SK-N-SH treated with all-trans-retinoic acid at 6 μM for 48 hours (cell line): ENCODE results near the gene PTTG1IP2.

ENCODE experiments used
- ATAC-seq: fragments of 200-7000 bp; cut with Tn5 transposase; 3 replicates; pipeline ENCODE4 v1.9.1; 2020; ENCODE audit warnings: mild to moderate bottlenecking, moderate library complexity
- ARNTL ChIP-seq: fragments of 450-650 bp; formaldehyde crosslinking; IDR thresholded peaks from 2 replicates; pipeline ENCODE4 v1.5.0; 2020; ENCODE audit warnings: low read depth, mild to moderate bottlenecking, moderate library complexity, borderline replicate concordance
- BACH2 ChIP-seq: fragments of 250-450 bp; sonication (Bioruptor Pico); IDR thresholded peaks from 2 replicates; pipeline ENCODE4 v1.9.0; 2021; ENCODE audit warnings: mild to moderate bottlenecking, borderline replicate concordance
- CSDC2 ChIP-seq: fragments of 250-450 bp; sonication (Bioruptor Pico); IDR thresholded peaks from 2 replicates; pipeline ENCODE4 v1.5.0; 2020; ENCODE audit warnings: mild to moderate bottlenecking, moderate library complexity
- ESRRG ChIP-seq: fragments of 250-450 bp; sonication (Bioruptor Pico); IDR thresholded peaks from 2 replicates; pipeline ENCODE4 v1.6.1; 2021; ENCODE audit warnings: mild to moderate bottlenecking
- ISL1 ChIP-seq: fragments of 250-450 bp; sonication (Bioruptor Pico); IDR thresholded peaks from 2 replicates; pipeline ENCODE4 v2.1.2; 2022; ENCODE audit warnings: mild to moderate bottlenecking, moderate library complexity
- OSR1 ChIP-seq: fragments of 250-450 bp; sonication (Bioruptor Pico); IDR thresholded peaks from 2 replicates; pipeline ENCODE4 v1.8.0; 2022; ENCODE audit warnings: moderate library complexity, mild to moderate bottlenecking, inconsistent platforms
- PPARA ChIP-seq: fragments of 250-450 bp; sonication (Bioruptor Pico); IDR thresholded peaks from 2 replicates; pipeline ENCODE4 v1.5.0; 2020; ENCODE audit warnings: mild to moderate bottlenecking, borderline replicate concordance
- RARB ChIP-seq: fragments of 250-450 bp; sonication (Bioruptor Pico); IDR thresholded peaks from 2 replicates; pipeline ENCODE4 v1.8.0; 2021; ENCODE audit warnings: mild to moderate bottlenecking, moderate library complexity
- SNAI2 ChIP-seq: fragments of 250-450 bp; sonication (Bioruptor Pico); IDR thresholded peaks from 2 replicates; pipeline ENCODE4 v1.5.0; 2020; ENCODE audit warnings: mild to moderate bottlenecking, moderate library complexity
- TCF4 ChIP-seq: fragments of 250-450 bp; sonication (Bioruptor Pico); IDR thresholded peaks from 2 replicates; pipeline ENCODE4 v1.8.0; 2021; ENCODE audit warnings: mild to moderate bottlenecking, moderate library complexity, borderline replicate concordance
- TOX ChIP-seq: fragments of 250-450 bp; sonication (Bioruptor Pico); IDR thresholded peaks from 2 replicates; pipeline ENCODE4 v1.8.0; 2021; ENCODE audit warnings: mild to moderate bottlenecking, moderate library complexity, borderline replicate concordance
- ZC3H10 ChIP-seq: fragments of 250-450 bp; sonication (Bioruptor Pico); IDR thresholded peaks from 2 replicates; pipeline ENCODE4 v1.5.1; 2021; ENCODE audit warnings: mild to moderate bottlenecking, moderate library complexity
- ZFP3 ChIP-seq: fragments of 250-450 bp; sonication (Bioruptor Pico); IDR thresholded peaks from 2 replicates; pipeline ENCODE4 v1.5.0; 2020; ENCODE audit warnings: mild to moderate bottlenecking, moderate library complexity
- ZFP30 ChIP-seq: fragments of 450-650 bp; formaldehyde crosslinking; IDR thresholded peaks from 2 replicates; pipeline ENCODE4 v1.5.0; 2022; ENCODE audit warnings: mild to moderate bottlenecking, moderate library complexity
- ZNF565 ChIP-seq: fragments of 450-650 bp; formaldehyde crosslinking; conservative IDR thresholded peaks from 2 replicates; pipeline ENCODE4 v1.5.0; 2020; ENCODE audit warnings: low read depth, mild to moderate bottlenecking, moderate library complexity
- ZNF70 ChIP-seq: fragments of 450-650 bp; formaldehyde crosslinking; IDR thresholded peaks from 2 replicates; pipeline ENCODE4 v1.5.0; 2020; ENCODE audit warnings: mild to moderate bottlenecking, moderate library complexity
- ZNF8 ChIP-seq: fragments of 450-650 bp; formaldehyde crosslinking; IDR thresholded peaks from 2 replicates; pipeline ENCODE4 v1.5.0; 2020; ENCODE audit warnings: mild to moderate bottlenecking, moderate library complexity
- TF ChIP-seq, protein P1 (sequence below): fragments of 250-450 bp; sonication (Bioruptor Pico); IDR thresholded peaks from 2 replicates; pipeline ENCODE4 v1.5.0; 2020; ENCODE audit warnings: mild to moderate bottlenecking, moderate library complexity
- TF ChIP-seq, protein P2 (sequence below): fragments of 250-450 bp; sonication (Bioruptor Pico); IDR thresholded peaks from 2 replicates; pipeline ENCODE4 v1.5.1; 2020; ENCODE audit warnings: low read depth, mild to moderate bottlenecking, moderate library complexity
- TF ChIP-seq, protein P3 (sequence below): fragments of 250-450 bp; sonication (Bioruptor Pico); IDR thresholded peaks from 2 replicates; pipeline ENCODE4 v1.8.0; 2021; ENCODE audit warnings: low read depth, mild to moderate bottlenecking, moderate library complexity, borderline replicate concordance
- TF ChIP-seq, protein P4 (sequence below): fragments of 250-450 bp; sonication (Bioruptor Pico); IDR thresholded peaks from 2 replicates; pipeline ENCODE4 v1.8.0; 2020; ENCODE audit warnings: mild to moderate bottlenecking, moderate library complexity, borderline replicate concordance
- TF ChIP-seq, protein P5 (sequence below): fragments of 250-450 bp; sonication (Bioruptor Pico); IDR thresholded peaks from 2 replicates; pipeline ENCODE4 v1.5.1; 2021; ENCODE audit warnings: mild to moderate bottlenecking, moderate library complexity

The PTTG1IP2 gene

DNA sequence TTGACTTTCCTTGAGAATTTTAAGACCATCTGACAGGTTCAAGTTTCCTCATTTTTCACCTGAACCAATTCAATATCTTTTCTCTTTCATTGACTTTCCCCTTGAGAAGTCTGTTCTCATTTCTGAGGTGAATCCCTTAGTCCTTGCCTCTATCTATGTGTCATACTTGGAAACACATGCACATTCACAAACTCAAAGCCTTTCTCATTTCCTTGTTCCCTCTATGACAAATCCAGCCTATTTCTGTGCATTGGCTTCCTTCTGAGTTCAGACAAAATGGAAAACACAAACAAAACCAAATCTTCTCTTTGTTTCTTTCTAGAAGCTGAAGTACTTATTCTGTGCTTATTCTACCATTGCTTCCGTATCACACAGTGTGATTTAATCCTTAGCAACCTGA is 13.8 kb downstream of the PTTG1IP2 start:
- ATAC-seq, result no peak
- TF ChIP-seq PPARA (CRISPR knock-in tag), result no peak

DNA sequence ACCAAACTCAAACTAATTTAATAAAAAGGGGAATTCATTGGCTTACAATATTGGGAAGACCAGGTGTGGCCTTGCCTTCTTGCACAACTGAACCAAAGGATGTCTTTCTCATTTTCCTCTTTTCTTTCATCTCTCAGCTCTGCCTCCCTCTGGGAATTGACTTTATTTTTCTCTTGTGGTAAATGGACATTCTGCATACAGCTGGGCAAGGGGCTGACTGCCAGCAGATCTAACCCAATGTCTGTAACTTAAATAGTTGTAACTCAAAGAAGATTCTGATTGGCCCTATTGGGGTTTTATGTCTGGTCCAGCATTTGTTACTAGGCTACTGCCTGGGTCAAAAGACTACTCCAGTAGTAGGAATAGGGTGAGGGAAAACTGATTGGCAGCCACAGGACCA is 15.3 kb downstream of the PTTG1IP2 start:
- ATAC-seq, result no peak
- no peak for TF ChIP-seq BACH2 (CRISPR knock-in tag)
- TF ChIP-seq SNAI2 (CRISPR knock-in tag), result no peak
- no peak for TF ChIP-seq ZNF70
- no peak for TF ChIP-seq CSDC2 (CRISPR knock-in tag)
- TF ChIP-seq ZNF565 (CRISPR knock-in tag), result no peak
- no peak for TF ChIP-seq ZNF8
- TF ChIP-seq, protein P1, sequence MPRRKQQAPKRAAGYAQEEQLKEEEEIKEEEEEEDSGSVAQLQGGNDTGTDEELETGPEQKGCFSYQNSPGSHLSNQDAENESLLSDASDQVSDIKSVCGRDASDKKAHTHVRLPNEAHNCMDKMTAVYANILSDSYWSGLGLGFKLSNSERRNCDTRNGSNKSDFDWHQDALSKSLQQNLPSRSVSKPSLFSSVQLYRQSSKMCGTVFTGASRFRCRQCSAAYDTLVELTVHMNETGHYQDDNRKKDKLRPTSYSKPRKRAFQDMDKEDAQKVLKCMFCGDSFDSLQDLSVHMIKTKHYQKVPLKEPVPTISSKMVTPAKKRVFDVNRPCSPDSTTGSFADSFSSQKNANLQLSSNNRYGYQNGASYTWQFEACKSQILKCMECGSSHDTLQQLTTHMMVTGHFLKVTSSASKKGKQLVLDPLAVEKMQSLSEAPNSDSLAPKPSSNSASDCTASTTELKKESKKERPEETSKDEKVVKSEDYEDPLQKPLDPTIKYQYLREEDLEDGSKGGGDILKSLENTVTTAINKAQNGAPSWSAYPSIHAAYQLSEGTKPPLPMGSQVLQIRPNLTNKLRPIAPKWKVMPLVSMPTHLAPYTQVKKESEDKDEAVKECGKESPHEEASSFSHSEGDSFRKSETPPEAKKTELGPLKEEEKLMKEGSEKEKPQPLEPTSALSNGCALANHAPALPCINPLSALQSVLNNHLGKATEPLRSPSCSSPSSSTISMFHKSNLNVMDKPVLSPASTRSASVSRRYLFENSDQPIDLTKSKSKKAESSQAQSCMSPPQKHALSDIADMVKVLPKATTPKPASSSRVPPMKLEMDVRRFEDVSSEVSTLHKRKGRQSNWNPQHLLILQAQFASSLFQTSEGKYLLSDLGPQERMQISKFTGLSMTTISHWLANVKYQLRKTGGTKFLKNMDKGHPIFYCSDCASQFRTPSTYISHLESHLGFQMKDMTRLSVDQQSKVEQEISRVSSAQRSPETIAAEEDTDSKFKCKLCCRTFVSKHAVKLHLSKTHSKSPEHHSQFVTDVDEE (CRISPR knock-in tag), result no peak
- TF ChIP-seq ESRRG (CRISPR knock-in tag), result no peak
- TF ChIP-seq TCF4 (CRISPR knock-in tag), result no peak
- TF ChIP-seq ZFP30 (CRISPR knock-in tag), result no peak
- no peak for TF ChIP-seq ARNTL (CRISPR knock-in tag)
- no peak for TF ChIP-seq ZC3H10 (CRISPR knock-in tag)
- TF ChIP-seq, protein P2, sequence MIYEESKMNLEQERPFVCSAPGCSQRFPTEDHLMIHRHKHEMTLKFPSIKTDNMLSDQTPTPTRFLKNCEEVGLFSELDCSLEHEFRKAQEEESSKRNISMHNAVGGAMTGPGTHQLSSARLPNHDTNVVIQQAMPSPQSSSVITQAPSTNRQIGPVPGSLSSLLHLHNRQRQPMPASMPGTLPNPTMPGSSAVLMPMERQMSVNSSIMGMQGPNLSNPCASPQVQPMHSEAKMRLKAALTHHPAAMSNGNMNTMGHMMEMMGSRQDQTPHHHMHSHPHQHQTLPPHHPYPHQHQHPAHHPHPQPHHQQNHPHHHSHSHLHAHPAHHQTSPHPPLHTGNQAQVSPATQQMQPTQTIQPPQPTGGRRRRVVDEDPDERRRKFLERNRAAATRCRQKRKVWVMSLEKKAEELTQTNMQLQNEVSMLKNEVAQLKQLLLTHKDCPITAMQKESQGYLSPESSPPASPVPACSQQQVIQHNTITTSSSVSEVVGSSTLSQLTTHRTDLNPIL (CRISPR knock-in tag), result no peak
- no peak for TF ChIP-seq RARB (CRISPR knock-in tag)
- TF ChIP-seq, protein P3, sequence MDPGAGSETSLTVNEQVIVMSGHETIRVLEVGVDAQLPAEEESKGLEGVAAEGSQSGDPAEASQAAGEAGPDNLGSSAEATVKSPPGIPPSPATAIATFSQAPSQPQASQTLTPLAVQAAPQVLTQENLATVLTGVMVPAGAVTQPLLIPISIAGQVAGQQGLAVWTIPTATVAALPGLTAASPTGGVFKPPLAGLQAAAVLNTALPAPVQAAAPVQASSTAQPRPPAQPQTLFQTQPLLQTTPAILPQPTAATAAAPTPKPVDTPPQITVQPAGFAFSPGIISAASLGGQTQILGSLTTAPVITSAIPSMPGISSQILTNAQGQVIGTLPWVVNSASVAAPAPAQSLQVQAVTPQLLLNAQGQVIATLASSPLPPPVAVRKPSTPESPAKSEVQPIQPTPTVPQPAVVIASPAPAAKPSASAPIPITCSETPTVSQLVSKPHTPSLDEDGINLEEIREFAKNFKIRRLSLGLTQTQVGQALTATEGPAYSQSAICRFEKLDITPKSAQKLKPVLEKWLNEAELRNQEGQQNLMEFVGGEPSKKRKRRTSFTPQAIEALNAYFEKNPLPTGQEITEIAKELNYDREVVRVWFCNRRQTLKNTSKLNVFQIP (CRISPR knock-in tag), result no peak
- TF ChIP-seq, protein P4, sequence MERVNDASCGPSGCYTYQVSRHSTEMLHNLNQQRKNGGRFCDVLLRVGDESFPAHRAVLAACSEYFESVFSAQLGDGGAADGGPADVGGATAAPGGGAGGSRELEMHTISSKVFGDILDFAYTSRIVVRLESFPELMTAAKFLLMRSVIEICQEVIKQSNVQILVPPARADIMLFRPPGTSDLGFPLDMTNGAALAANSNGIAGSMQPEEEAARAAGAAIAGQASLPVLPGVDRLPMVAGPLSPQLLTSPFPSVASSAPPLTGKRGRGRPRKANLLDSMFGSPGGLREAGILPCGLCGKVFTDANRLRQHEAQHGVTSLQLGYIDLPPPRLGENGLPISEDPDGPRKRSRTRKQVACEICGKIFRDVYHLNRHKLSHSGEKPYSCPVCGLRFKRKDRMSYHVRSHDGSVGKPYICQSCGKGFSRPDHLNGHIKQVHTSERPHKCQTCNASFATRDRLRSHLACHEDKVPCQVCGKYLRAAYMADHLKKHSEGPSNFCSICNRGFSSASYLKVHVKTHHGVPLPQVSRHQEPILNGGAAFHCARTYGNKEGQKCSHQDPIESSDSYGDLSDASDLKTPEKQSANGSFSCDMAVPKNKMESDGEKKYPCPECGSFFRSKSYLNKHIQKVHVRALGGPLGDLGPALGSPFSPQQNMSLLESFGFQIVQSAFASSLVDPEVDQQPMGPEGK, result no peak
- TF ChIP-seq ZFP3 (CRISPR knock-in tag), result no peak
- TF ChIP-seq, protein P5, sequence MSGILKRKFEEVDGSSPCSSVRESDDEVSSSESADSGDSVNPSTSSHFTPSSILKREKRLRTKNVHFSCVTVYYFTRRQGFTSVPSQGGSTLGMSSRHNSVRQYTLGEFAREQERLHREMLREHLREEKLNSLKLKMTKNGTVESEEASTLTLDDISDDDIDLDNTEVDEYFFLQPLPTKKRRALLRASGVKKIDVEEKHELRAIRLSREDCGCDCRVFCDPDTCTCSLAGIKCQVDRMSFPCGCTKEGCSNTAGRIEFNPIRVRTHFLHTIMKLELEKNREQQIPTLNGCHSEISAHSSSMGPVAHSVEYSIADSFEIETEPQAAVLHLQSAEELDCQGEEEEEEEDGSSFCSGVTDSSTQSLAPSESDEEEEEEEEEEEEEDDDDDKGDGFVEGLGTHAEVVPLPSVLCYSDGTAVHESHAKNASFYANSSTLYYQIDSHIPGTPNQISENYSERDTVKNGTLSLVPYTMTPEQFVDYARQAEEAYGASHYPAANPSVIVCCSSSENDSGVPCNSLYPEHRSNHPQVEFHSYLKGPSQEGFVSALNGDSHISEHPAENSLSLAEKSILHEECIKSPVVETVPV (CRISPR knock-in tag), result no peak

DNA sequence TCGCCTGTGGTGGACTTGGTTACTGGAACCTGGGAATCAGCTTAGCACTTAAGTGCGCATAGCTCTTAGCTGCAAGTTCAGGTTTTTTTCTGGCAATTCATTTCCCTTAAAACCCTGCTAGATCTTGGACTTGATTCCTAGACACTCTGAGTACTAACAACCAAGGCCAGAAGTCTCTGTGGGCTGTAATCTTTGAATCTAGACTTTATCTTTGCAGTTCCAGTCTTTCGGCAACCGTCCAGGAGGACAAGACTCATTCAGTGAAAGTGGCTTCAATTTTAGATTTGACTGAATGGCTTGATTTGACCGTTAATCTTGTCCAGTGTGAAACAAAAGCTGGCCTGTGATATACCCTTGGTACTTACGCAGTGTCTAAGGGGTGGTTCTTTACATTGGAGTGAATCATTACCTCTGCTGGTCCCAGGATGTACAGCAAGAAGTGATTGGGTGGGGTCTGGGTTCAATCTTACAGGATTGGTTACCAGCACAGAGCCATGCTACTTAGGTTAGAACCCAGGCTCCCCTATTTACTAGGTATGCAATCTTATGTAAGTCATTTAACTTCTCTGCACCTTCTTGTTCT is 16.4 kb downstream of the PTTG1IP2 start:
- ATAC-seq, result no peak
- TF ChIP-seq ZC3H10 (CRISPR knock-in tag), result no peak
- peak; percentile 51; the same call in 1 of the 2 replicates for TF ChIP-seq ISL1 (CRISPR knock-in tag)

DNA sequence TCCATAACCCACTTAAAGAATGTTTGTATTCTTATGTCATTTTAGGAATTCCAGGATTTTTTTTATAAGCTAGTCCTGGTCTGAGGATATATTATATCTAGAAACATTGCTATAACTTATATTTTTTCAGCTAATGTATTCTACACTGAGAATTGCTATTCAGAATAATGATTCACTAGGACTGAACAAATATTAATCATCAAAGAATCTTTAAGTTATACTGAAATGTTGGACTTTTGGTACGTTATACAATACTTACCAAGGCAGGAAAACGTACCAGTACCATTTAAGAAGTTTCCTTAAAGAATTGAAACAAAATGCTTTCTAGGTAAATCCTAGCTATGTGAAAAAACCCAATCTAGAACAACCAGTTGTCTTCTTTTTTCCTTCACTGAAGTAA is 18.4 kb downstream of the PTTG1IP2 start:
- TF ChIP-seq SNAI2 (CRISPR knock-in tag), result no peak
- TF ChIP-seq OSR1, result no peak
- TF ChIP-seq ARNTL (CRISPR knock-in tag), result no peak
- no peak for TF ChIP-seq TOX (CRISPR knock-in tag)
- no peak for TF ChIP-seq PPARA (CRISPR knock-in tag)
- no peak for TF ChIP-seq ZC3H10 (CRISPR knock-in tag)
- ATAC-seq, result no peak
